ENCODE measurements around the gene EEF1B2.
"Not testable (repeated sequence)": the region's sequence is repeated elsewhere in the genome, so short reads cannot be mapped to it uniquely, and the experiment has no call there.

The EEF1B2 gene

GRCh38 chr2:206202446-206202845 lies 42.8 kb downstream of the EEF1B2 start:
- DNase-seq (ENCODE audit: low read depth): no peak
- no peak for TF ChIP-seq CTCF (IDR thresholded peaks at IDR 0.05; ENCODE audit: low read depth, low read length, missing control alignments)

GRCh38 chr2:206203331-206203730 lies 43.6 kb downstream of the EEF1B2 start:
- TF ChIP-seq CTCF (IDR thresholded peaks at IDR 0.05; ENCODE audit: low read depth, low read length, missing control alignments): no peak
- H3K4me3 ChIP-seq (ENCODE audit: low read depth, low read length): no peak overlapping the region
- DNase-seq (ENCODE audit: low read depth): no peak

More at GRCh38 chr2:206202446-206202845, 42.8 kb downstream of the EEF1B2 start:
- H3K4me3 ChIP-seq (ENCODE audit: low read depth, low read length): no peak overlapping the region

GRCh38 chr2:206204710-206205109 lies 45.0 kb downstream of the EEF1B2 start:
- no peak overlapping the region for H3K4me3 ChIP-seq (ENCODE audit: low read depth, low read length)
- TF ChIP-seq CTCF (IDR thresholded peaks at IDR 0.05; ENCODE audit: low read depth, low read length, missing control alignments): no peak
- DNase-seq (ENCODE audit: low read depth): no peak

- DNase-seq (ENCODE audit: low read depth); H3K4me3 ChIP-seq (ENCODE audit: low read depth, low read length): not testable (repeated sequence)
Observed at GRCh38 chr2:206207316-206207715, 47.6 kb downstream of the EEF1B2 start.

- no peak for DNase-seq (ENCODE audit: low read depth)
- no peak for TF ChIP-seq CTCF (IDR thresholded peaks at IDR 0.05; ENCODE audit: low read depth, low read length, missing control alignments)
Observed at GRCh38 chr2:206208900-206209299, 49.2 kb downstream of the EEF1B2 start.

GRCh38 chr2:206211657-206212255 lies 52.1 kb downstream of the EEF1B2 start:
- TF ChIP-seq CTCF (IDR thresholded peaks at IDR 0.05; ENCODE audit: low read depth, low read length, missing control alignments): no peak
- no peak overlapping the region for H3K4me3 ChIP-seq (ENCODE audit: low read depth, low read length)
- DNase-seq (ENCODE audit: low read depth): no peak

More at GRCh38 chr2:206208900-206209299, 49.2 kb downstream of the EEF1B2 start:
- no peak overlapping the region for H3K4me3 ChIP-seq (ENCODE audit: low read depth, low read length)

Measured in GM12864 (cell line).